OCI-LY7 (cell line): ENCODE results near the gene COL25A1. TPM values are rescaled to one million over a fixed set of nuclear protein-coding genes. Genes with fewer than 3 reads are reported as not detected.

Experiments used
- BruUV-seq: library from RNA; stranded (reverse); fragments of 400-500 nt; replicated peaks from 2 replicates; lab custom pipeline; 2021; lab: Mats Ljungman, UMichigan
- CTCF ChIA-PET: fragments of 300-600 bp; sonication (Branson Sonifier 250); formaldehyde crosslinking; loops from one replicate; lab custom pipeline; 2022; ENCODE audit warnings: antibody characterized with exemption; ENCODE audit not compliant: unreplicated experiment; lab: Charles Lee
- POLR2A ChIA-PET: fragments of 300-600 bp; sonication (Branson Sonifier 250); formaldehyde crosslinking; loops from one replicate; lab custom pipeline; 2022; ENCODE audit warnings: antibody characterized with exemption; lab: Charles Lee
- DNase-seq: peaks from one replicate; pipeline ENCODE4 v3.0.0-alpha.2; 2015; ENCODE audit warnings: low spot score
- H2AFZ ChIP-seq: fragments of 200-600 bp; sonication (generic), shearing (Covaris generic); 2 replicates; pipeline ENCODE4 v1.6.1; 2014; ENCODE audit warnings: mild to moderate bottlenecking, antibody characterized with exemption, low read length, moderate library complexity
- H3K27ac ChIP-seq: fragments of 200-600 bp; sonication (generic); 2 replicates; pipeline ENCODE4 v1.5.1; 2014; ENCODE audit warnings: mixed run types, low read depth, mild to moderate bottlenecking, moderate library complexity, low read length, inconsistent platforms; ENCODE audit not compliant: poor library complexity, severe bottlenecking
- H3K36me3 ChIP-seq: fragments of 200-600 bp; sonication (generic); 2 replicates; pipeline ENCODE4 v1.6.1; 2014; ENCODE audit warnings: mild to moderate bottlenecking, antibody characterized with exemption, low read length, moderate library complexity, mixed read lengths; ENCODE audit not compliant: insufficient read depth
- H3K4me1 ChIP-seq: fragments of 200-600 bp; sonication (generic); 2 replicates; pipeline ENCODE4 v1.5.1; 2014; ENCODE audit warnings: mild to moderate bottlenecking, low read length; ENCODE audit not compliant: insufficient read depth, poor library complexity, severe bottlenecking
- H3K4me2 ChIP-seq: fragments of 200-600 bp; sonication (generic); 2 replicates; pipeline ENCODE4 v1.6.1; 2014; ENCODE audit warnings: mild to moderate bottlenecking, low read length
- H3K4me3 ChIP-seq: fragments of 200-600 bp; sonication (generic); 2 replicates; pipeline ENCODE4 v1.5.1; 2014; ENCODE audit warnings: mild to moderate bottlenecking, low read depth, low read length; ENCODE audit not compliant: poor library complexity, severe bottlenecking
- H3K79me2 ChIP-seq: fragments of 200-600 bp; sonication (generic); 2 replicates; pipeline ENCODE4 v1.6.1; 2016; ENCODE audit warnings: low read depth, mild to moderate bottlenecking, low read length, moderate library complexity, mixed read lengths; ENCODE audit not compliant: insufficient read depth
- H3K9me2 ChIP-seq: fragments of 200-600 bp; sonication (generic); 2 replicates; pipeline ENCODE4 v1.6.1; 2016; ENCODE audit warnings: mild to moderate bottlenecking, low read length, mixed read lengths; ENCODE audit not compliant: insufficient read depth
- H3K9me3 ChIP-seq: fragments of 200-600 bp; sonication (generic); 2 replicates; pipeline ENCODE4 v1.6.1; 2014; ENCODE audit warnings: mild to moderate bottlenecking, mixed run types, low read length, mixed read lengths
- H4K20me1 ChIP-seq: fragments of 200-600 bp; sonication (generic); 2 replicates; pipeline ENCODE4 v1.6.1; 2014; ENCODE audit warnings: mild to moderate bottlenecking, antibody characterized with exemption, low read length, moderate library complexity, mixed read lengths; ENCODE audit not compliant: insufficient read depth
- EZH2phosphoT487 ChIP-seq: fragments of 200-600 bp; sonication (generic); IDR thresholded peaks from 2 replicates; pipeline ENCODE4 v1.6.1; 2018; ENCODE audit warnings: low read depth, borderline replicate concordance, mild to moderate bottlenecking, mixed run types, antibody characterized with exemption, low read length, moderate library complexity, mixed read lengths
- intact Hi-C: fragments of 100-400 bp; cut with micrococcal nuclease; formaldehyde crosslinking; loops from one replicate; pipeline ENCODE4 v1.10.0; 2022; ENCODE audit not compliant: unreplicated experiment
- total RNA-seq, 2 experiments: library from RNA; depleted of rRNA in 1 of 2; stranded (reverse); fragments of >200 nt in 1 of 2; shearing (Covaris generic) in 1 of 2; gene quantifications; 2 replicates each; pipeline ENCODE4 v1.2.3, GENCODE V29; 2014 to 2022
- TF ChIP-seq, protein P1 (sequence below): fragments of 200-600 bp; sonication (generic); conservative IDR thresholded peaks from 2 replicates; pipeline ENCODE4 v1.5.1; 2014; ENCODE audit warnings: mild to moderate bottlenecking, antibody characterized with exemption, low read length, moderate library complexity, mixed read lengths

COL25A1 gene
- total RNA-seq, 2 experiments from 2014 or later: not detected

DNA sequence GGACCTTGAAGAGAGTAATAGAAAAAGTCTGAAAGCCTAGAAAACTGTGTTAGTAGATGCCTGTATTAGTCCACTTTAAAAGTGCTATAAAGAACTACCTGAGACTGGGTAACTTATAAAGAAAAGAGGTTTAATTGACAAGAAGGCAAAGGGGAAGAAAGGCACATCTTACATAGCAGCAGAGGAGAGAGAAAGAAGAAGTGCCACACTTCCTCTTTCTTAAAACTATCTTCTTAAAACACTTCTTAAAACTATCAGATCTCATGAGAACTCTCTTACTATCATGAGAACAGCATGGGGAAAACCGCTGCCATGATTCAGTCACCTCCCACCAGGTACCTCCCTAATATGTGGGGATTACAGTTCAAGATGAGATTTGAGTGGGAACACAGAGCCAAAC, 18.8 kb upstream of the COL25A1 start:
- Histone ChIP-seq H3K27ac (no peak overlapping the region), H3K36me3 (no peaks in the 10 kb centered on the region), H4K20me1 (no peaks in the 10 kb centered on the region), H3K4me3 (no peak overlapping the region), H3K9me2 (no peaks in the 10 kb centered on the region), H3K4me1 (no peaks in the 10 kb centered on the region), H2AFZ (no peak overlapping the region), H3K9me3 (0 out of 2 replicates have a peak, but pooled peaks cover 5% of the 10 kb centered on the region), H3K79me2 (no peaks in the 10 kb centered on the region), H3K4me2 (no peak overlapping the region)
- intact Hi-C loops: no loop called here
- POLR2A ChIA-PET: no interaction called here
- DNase-seq: no peak
- no TSS peak for BruUV-seq
- no peak for TF ChIP-seq EZH2phosphoT487
- TF ChIP-seq, protein P1, sequence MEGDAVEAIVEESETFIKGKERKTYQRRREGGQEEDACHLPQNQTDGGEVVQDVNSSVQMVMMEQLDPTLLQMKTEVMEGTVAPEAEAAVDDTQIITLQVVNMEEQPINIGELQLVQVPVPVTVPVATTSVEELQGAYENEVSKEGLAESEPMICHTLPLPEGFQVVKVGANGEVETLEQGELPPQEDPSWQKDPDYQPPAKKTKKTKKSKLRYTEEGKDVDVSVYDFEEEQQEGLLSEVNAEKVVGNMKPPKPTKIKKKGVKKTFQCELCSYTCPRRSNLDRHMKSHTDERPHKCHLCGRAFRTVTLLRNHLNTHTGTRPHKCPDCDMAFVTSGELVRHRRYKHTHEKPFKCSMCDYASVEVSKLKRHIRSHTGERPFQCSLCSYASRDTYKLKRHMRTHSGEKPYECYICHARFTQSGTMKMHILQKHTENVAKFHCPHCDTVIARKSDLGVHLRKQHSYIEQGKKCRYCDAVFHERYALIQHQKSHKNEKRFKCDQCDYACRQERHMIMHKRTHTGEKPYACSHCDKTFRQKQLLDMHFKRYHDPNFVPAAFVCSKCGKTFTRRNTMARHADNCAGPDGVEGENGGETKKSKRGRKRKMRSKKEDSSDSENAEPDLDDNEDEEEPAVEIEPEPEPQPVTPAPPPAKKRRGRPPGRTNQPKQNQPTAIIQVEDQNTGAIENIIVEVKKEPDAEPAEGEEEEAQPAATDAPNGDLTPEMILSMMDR: no peak
- CTCF ChIA-PET: no interaction called here

DNA sequence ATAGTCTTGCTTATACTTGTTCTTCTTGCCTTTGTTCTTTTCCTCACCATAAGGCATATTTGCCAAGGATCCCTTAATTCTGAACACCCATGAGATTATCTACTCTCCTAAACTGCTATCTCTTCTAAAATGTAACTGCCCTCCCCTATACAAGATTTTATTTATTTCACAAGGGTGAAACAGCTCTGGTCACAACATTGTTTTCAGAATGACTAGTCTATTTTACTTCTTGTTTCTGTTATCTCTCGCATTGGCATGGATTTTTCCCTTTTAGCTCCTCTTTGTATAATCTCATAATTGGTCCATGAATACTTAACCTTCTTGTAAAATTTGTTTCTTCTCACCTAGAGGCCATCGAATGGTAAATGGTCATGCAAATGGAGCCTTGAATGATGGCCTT, 17.2 kb upstream of the COL25A1 start:
- Histone ChIP-seq H3K4me3 (no peak overlapping the region), H3K4me1 (no peaks in the 10 kb centered on the region), H3K4me2 (no peak overlapping the region), H2AFZ (no peak overlapping the region), H4K20me1 (no peaks in the 10 kb centered on the region), H3K36me3 (no peaks in the 10 kb centered on the region), H3K27ac (no peak overlapping the region), H3K79me2 (no peaks in the 10 kb centered on the region), H3K9me2 (no peaks in the 10 kb centered on the region), H3K9me3 (0 out of 2 replicates have a peak, but pooled peaks cover 5% of the 10 kb centered on the region)
- TF ChIP-seq EZH2phosphoT487: no peak
- TF ChIP-seq, protein P1: no peak
- CTCF ChIA-PET: no interaction called here
- no TSS peak for BruUV-seq
- intact Hi-C loops: no loop called here
- no peak for DNase-seq
- POLR2A ChIA-PET: interaction anchor here (1.0 kb wide), 1 partner anchor 93 kb away, joined by 3 read pairs; no protein-coding TSS in a partner anchor

DNA sequence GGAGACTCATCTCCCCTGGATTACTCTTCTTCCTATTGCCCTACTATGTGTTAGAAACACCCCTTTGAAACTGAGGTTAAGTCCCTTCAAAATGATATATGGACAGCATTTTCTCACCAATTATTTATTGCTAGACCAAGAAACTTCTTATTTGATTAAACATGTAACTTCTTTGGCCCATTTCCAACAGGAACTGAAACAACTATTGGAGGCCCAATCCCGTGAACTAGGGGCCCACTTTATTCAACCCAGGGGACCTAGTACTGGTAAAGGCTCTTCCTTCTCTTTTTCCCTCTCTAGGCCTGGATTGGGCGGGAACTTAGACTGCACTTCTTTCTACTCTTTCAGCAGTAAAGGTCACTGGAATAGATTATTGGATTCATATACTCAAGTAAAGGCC, 16.7 kb upstream of the COL25A1 start:
- POLR2A ChIA-PET: interaction anchor here (0.6 kb wide), 1 partner anchor 380 kb away, joined by 3 read pairs; no protein-coding TSS in a partner anchor
- Histone ChIP-seq H3K27ac (no peak overlapping the region), H3K4me3 (no peak overlapping the region), H3K4me2 (no peak overlapping the region), H4K20me1 (no peaks in the 10 kb centered on the region), H3K9me2 (no peaks in the 10 kb centered on the region), H3K4me1 (no peaks in the 10 kb centered on the region), H3K36me3 (no peaks in the 10 kb centered on the region), H2AFZ (no peak overlapping the region), H3K79me2 (no peaks in the 10 kb centered on the region), H3K9me3 (0 out of 2 replicates have a peak, but pooled peaks cover 5% of the 10 kb centered on the region)
- CTCF ChIA-PET: no interaction called here
- no TSS peak for BruUV-seq
- TF ChIP-seq, protein P1: no peak
- TF ChIP-seq EZH2phosphoT487: no peak
- intact Hi-C loops: no loop called here
- no peak for DNase-seq
